Measurements from ENCODE around the gene ZP3.
"Not testable (repeated sequence)": the region's sequence is repeated elsewhere in the genome, so short reads cannot be mapped to it uniquely, and the experiment has no call there.

ZP3 gene

DNA sequence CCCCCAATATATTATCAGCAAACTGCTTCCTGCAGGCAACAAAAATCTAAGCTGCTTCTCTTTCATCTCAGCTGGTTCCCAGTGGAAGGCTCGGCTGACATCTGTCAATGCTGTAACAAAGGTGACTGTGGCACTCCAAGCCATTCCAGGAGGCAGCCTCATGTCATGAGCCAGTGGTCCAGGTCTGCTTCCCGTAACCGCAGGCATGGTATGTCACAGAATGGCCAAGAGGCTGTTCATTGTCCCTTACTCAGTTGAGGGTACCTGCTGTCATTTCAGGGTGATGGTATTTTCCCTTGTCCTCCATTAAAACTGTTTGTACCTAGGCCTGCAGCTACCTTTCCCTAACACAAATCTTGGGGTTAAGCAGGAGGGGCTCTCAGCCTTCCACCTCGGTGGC is 15.7 kb downstream of the ZP3 start:
- not testable (repeated sequence) for DNase-seq

DNA sequence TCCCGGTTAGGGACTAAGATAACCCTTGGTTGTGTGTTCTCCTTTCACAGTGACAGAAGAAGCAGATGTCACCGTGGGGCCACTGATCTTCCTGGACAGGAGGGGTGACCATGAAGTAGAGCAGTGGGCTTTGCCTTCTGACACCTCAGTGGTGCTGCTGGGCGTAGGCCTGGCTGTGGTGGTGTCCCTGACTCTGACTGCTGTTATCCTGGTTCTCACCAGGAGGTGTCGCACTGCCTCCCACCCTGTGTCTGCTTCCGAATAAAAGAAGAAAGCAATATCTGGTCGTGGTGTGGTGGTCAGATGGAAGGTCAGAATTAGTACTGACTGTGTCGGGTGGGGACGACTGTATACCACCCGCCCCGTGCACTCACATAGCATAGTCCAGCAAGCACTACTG is 17.0 kb downstream of the ZP3 start:
- DNase-seq: not testable (repeated sequence)

DNA sequence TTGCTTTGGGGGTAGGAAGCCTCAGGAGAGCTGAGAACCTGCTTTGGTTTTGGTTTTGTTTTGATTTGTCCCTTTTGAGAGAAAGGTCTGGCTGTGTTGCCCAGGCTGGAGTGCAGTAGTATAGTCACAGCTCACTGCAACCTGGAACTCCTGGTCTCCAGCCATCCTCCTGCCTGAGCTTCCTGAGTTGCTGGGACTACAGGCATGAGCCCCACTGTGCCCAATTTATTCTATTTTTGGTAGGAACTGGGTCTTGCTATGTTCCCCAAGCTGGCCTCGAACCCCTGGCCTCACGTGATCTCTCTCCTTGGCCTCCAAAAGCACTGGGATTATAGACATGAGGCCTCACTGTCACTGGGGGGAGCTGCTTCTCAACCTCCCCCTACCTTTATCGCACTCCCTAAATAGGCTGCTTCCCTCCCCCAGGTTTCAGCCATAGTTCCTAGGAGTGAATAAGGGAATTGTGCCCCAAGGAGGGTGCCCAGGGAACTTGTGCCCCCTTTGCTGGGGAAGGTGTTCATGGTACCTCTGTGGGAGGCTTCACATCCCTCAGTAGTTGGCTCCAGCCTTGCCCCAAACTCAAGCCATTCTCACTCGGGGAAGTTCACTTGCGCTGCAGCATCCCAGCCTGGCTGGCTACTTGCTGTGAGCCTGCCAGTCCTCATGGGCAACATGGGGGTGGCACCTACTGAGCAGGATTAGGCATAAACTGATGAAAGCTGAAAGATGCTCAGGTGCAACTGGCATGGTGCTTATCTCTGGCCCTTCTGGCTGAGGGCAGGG is 18.1 kb downstream of the ZP3 start:
- DNase-seq: not testable (repeated sequence)

DNA sequence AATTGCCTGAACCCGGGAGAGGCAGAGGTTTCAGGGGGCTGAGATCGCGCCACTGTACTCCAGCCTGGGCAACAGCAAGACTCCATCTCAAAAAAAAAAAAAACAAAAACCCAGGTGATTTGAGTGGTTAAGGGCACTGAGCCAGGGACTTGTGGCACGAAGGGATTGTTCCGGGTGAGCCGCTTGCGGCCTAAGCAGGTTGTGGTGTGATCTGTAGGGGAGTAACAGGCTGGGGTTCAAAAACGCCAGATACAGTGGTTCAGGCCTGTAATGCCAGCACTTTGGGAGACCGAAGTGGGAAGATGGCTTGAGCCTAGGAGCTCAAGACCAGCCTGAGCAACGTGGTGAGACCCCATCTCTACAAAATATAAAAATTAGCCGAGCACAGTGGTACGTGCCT is 19.1 kb downstream of the ZP3 start:
- not testable (repeated sequence) for DNase-seq

DNA sequence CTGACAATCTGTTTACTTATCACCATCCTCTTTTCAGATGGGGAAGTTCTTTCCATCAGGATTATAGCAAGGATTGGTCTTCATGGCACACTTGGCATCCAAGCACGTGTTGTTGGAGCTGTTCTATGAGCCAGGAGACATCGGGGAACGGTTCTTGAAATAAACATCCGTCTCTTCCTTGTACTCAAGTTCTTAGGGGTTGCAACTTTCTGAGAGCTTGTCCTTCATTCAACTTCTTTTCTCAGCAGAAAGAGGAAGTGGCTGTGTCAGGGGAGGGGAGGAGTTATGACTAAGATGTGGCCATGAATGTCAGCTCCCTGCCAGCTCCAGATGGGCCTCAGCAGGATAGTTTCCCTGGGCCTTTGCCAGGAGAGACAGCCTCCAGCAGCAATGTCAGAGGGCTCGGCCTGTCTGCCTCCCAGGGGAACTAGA is 20.8 kb downstream of the ZP3 start:
- peak in 3 of 51 donors; percentile 8 to 26 (median 15) for DNase-seq

DNA sequence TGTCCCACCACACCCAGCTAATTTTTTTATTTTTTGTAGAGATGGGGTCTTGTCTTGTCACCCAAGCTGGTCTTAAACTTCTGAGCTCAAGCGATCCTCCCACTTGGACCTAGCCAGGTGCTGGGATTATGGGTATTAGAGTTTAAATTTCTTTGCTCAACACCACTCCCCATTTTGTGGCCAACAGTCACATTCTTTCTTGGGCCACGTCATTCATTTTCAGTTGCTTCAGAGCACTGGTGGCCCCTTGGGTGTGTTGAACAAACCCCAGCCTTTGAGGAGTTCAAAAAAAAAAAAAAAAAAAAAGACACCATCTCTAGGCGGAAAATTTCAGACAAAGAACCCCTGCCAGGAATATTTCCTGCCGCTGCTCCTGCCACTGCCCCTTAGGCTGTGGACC is 32.3 kb downstream of the ZP3 start:
- DNase-seq: not testable (repeated sequence)

DNA sequence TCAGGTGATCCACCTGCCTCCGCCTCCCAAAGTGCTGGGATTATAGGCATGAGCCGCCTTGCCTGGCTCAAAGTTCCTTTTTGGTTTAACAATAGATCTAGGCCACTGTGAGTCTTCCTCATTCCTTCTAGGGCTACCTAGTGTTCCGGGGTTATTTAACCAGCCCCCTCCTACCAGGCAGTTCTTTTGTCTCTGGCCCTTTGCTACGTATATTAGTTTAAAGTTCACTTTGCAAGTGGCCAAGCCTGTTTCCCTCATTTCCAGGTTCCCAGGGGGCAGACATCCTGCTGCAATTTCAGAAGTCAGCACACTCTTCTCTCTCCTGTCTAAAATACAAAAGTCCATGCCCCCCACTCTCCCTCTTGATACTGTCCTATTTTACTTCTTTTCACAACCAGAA is 33.8 kb downstream of the ZP3 start:
- not testable (repeated sequence) for DNase-seq

DNA sequence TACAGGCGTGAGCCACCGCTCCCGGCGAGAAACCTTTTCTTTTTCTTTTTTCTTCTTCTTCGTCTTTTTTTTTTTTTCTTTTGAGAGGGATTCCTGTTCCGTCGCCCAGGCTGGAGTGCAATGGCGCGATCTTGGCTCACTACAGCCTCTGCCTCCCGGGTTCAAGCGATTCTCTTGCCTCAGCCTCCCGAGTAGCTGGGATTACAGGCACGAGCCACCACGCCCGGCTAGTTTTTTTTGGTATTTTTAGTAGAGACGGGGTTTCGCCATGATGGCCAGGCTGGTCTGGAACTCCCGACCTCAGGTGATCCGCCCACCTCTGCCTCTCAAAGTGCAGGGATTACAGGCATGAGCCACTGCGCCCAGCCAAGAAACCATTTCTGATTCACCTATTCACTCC is 36.0 kb downstream of the ZP3 start:
- DNase-seq: not testable (repeated sequence)

DNA sequence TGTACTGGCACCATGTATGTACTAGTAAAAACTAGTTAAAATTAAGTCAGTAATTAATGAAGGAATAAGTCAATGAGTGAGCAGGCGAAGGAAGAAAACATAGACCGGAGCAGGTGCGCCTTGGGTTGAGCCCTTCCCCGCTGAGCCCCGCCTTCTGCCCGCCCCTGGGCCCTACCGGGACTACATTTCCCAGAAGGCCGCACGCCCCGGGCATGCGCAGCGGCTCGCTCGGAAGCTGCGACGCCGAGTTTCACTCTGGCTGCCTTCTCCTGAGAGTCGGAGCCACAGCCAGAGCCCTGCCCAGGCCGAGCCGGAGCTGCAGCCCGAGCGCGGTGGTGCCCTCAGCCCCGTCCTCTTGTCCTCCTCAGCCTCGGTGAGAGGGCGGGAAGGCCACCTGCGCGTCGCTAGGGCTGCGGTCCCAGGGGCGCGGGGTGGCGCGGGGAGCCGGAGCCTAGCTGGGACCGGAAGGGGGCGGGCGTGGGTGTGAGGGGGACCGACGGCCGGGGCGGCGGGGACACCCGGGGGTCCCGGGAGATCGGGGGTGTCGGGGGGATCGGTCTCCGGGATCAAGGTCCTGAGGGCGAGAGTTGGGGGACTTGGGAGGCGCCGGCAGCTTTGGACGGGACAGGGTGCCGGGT is 36.8 kb downstream of the ZP3 start, which contains the start of gene DTX2:
Gene DTX2, plus strand, starts transcription at position 246 of the 638 bp plus-strand sequence. CDS start 18,801 bp downstream, outside the sequence.
- not testable (repeated sequence) for DNase-seq

DNA sequence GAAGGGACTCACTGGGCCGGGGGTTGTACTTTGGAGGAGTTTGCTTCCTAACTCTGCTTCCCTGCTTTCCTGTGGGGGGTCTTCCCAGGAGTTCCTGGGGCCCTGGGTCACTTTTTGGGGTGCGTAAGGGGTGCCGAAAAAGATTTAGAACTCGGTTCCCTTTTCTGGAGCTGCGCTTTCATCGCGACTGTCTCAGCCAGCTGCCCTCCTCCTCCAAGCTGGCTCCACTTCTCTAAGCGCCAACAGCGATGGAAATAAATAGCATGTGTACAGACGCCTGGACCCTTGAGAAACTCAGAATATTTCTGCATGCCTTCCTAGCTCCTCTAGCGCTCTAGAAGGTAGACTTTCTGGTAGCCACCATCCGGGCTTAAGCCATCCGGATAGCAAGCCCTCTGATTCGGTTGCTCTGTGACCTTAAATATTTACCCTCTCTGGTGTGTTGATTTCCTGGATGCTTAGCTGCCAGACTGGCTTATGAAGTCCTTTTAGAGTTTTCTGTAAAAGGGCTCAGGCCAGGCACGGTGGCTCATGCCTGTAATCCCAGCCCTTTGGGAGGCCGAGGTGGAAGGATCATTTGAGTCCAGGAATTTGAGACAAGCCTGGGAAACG is 37.6 kb downstream of the ZP3 start:
- DNase-seq: not testable (repeated sequence)

DNA sequence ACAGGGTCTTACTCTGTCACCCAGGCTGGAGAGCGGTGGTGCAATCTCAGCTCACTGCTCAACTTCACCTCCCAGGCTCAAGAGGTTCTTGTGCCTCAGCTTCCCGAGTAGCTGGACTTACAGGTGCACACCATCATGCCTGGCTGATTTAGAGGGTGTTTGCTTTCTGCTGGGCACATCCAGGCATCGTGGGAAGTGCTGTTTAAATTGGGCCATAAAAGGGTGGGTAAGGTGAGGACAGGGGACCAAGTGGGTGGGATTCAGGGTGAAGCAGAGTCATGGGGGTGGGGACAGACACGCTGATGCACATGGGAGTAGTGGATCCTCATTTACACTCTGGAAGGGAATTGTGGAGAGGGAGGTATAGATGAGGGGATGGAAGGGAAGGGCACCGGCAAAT is 40.2 kb downstream of the ZP3 start:
- not testable (repeated sequence) for DNase-seq

DNA sequence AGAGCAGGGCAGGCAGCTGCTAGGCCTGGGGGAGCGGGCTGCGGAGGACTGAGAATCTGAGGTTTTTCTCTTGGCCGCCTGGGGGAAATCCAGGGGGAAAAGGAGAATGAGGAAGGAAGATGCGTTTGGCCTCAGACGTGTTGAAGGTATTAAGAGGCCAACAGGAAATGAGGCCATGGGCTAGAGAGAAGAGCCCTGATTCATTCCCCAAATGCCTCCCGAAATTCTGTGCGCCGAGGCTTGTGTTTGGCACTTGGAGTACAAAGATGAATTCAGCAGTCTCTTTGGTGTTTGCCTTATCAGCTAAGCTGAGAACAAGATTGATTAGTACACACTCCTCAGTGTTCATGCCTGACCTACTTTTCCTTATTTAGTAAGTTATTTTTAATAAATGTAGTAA is 41.2 kb downstream of the ZP3 start:
- DNase-seq: not testable (repeated sequence)

DNA sequence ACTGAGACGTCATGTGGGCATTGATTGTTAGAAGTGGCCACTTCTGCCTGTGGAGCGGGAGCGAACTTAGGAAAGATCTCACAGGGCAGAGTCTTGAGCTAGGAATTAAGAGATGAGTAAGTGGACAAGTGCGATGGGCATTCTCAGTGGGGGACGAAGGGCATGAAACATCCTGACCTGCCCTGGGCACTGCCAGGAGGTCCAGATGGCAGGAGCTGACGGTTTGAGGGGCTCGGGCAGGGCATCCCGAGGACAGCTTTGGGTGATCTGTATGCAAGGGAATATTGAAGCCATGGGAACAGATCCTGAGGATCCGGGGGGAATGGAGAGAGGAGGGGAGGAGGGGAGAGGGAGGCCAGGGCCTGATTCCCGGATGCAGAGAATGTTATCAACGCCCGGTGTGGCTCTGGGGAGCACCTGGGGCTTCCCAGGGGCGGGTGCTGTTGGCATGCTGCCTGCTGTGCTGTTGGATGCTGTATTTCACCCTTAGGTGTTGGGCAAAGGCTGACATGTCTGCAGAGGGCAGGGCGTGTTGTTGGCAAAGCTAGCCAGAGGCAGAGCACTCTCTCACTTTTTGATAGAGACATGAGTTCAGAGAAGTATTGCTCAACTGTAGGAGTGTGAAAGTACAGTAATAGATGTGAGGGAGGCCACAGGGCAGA is 43.1 kb downstream of the ZP3 start:
- not testable (repeated sequence) for DNase-seq

DNA sequence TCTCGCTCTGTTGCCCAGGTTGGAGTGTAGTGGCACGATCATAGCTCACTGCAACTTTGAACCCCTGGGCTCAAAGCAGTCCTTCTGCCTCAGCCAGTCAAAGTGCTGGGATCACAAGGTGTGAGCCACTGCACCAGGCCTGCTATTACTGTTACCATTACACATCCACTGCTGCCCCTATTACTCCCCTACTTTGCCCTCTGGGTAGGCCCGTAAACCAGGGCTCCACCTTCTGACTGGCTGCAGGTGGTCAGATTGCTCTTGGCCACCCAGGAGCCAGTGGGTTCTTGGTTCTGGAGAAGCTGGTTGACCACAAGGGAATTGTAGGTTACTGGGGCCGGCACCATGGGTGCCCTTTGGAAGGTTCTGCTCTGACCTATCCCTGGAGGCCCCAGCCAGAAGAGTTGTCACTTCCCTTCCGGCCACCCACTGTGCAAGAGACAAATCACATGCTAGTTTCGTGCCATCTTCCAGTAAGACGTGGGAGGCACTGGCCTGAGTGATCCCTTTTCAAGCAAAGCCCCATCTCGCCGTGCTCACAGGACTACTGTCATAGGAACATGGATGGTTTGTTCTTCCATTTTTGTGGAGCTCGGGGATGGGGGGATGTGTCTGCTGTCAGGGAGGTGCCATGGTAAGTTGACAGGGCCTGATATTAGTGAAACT is 46.9 kb downstream of the ZP3 start:
- not testable (repeated sequence) for DNase-seq

DNA sequence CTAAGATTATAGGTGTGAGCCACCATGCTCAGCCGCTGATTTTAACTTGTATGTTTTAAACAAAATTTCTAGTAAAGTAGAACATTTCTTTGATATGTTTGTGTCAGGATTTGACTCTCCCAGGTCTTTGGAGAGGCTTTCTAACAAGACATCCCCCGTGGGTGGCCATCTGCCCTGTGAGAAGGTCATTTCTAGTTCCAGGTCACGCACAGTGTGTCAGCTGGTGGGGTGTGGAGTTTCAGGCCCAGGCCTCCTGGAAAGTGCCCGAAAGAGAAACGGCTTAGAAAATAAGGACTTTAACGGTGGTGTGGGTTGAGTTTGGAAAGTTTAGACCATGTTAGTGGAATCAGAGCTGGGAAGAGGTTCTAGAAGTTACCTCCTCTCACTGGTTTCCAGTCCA is 48.3 kb downstream of the ZP3 start:
- not testable (repeated sequence) for DNase-seq

DNA sequence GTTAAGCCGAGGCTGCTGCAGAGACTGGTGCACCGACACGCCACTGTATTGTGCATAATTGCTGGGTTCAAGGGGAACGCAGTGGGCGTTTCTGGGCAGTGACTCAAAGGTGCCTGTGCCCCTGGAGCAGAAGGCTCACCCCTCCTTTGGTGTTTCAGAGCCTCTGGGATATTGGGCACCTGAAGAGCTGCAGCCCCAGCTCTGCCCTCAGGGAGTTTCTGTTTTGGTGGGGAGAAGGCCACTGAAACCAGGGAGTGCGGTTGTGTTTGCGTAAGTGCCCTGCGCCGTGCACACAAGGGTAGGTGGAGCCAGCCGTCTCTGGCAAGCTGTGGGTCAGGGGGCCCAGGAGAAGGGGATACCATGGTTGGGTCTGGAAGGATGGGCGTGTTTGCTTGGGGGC is 51.5 kb downstream of the ZP3 start:
- DNase-seq: not testable (repeated sequence)

DNA sequence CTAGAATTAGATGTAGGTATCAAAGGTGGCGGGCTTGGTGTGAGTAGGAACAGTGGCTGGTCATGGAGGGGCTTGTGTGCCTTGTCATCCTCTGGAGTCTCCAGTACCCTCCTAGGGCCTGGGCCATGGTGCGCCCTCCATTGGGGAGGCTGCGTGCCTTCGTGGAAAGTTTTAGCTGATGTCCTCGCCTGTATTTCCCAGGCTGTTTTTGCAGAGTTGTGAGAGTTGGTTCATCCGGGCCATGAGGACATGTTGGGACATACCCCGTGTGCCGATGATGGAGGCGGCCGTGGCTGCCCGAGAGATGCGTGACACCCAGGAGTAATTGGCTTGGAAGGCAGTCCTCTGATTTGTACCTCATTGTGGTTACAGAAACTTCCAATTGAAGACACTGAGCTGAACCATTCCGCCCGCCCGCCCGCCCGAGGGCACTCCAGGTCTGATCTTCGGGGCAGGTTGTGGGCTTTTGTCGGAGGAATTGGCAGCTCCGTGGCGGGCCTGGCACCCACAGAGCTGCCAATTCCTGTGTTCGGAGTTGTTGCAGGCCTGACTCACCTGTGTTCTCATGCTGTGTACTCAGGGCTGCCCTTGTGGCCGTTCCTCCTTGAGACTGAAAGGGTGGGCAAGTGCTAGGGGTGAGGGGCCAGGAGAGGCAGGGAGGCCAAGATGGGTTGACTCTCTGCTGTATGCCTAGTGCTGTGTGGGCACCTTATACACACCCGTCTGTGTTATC is 52.2 kb downstream of the ZP3 start:
- DNase-seq: not testable (repeated sequence)

DNA sequence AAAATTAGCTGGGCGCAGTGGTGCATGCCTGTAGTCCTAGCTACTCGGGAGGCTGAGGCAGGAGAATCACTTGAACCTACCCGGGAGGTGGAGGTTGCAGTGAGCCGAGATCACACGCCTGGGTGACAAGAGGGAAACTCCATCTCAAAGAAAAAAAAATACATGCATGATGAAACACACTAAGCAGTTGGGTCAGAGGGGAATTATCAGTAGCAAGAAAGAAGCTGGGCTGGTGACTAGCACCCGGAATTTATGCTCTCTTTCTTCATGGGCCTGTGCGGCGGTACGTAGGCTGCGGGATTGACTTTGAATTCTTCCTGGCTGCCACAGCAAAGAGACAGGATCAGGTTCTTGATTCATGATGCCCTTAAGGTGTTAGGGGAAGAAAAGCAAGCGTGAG is 54.9 kb downstream of the ZP3 start:
- DNase-seq: not testable (repeated sequence)

DNA sequence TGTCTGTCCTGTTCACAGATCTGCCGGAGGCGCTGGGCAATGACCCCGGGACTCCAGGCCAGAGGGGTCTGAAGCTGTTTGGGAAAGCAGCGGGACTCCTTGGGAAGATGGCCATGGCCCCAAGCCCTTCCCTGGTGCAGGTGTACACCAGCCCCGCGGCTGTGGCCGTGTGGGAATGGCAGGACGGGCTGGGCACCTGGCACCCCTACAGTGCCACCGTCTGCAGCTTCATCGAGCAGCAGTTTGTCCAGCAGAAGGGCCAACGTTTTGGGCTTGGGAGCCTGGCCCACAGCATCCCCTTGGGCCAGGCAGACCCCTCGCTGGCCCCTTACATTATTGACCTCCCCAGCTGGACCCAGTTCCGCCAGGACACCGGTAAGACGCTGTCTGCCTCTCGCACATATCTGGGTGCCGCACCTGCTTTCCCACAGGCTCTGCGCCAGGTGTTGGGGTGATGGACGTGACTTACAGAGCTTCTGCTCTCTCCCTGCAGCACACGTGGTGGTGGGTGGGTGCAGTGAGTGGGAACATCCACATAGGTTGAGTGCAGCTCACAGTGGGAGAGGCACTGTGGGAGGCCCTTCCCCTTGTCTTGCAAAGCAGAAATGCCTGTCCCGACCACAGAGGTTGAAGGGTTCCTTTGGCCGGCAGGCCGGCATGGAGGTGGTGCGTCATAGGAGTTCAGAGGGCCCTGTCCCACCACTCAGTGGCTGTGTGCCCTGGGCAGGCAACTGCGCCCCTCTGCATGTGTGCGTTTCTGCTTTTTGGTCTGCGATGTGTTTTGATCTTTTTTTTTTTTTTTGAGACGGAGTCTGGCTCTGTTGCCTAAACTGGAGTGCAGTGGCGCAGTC is 55.9 kb downstream of the ZP3 start:
- not testable (repeated sequence) for DNase-seq

DNA sequence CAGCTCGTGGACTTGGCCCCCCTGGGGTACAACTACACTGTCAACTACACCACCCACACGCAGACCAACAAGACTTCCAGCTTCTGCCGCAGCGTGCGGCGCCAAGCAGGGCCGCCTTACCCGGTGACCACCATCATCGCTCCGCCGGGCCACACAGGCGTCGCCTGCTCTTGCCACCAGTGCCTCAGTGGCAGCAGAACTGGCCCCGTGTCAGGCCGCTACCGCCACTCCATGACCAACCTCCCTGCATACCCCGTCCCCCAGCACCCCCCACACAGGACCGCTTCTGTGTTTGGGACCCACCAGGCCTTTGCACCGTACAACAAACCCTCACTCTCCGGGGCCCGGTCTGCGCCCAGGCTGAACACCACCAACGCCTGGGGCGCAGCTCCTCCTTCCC is 57.9 kb downstream of the ZP3 start:
- DNase-seq: not testable (repeated sequence)

Measured in hypothalamus (tissue), 51 donors.